Activated CD4-positive, CD25-positive, alpha-beta regulatory T cell treated with anti-CD3 and anti-CD28 coated beads, Interleukin-2, amount 50 U/mL, for 16 hours (primary cell): ENCODE data around the gene SMYD3.

Source experiments
- DNase-seq: peaks from one replicate; pipeline ENCODE4 v3.0.0-alpha.2; 2020; ENCODE audit warnings: low read depth, low spot score

SMYD3 gene

DNA sequence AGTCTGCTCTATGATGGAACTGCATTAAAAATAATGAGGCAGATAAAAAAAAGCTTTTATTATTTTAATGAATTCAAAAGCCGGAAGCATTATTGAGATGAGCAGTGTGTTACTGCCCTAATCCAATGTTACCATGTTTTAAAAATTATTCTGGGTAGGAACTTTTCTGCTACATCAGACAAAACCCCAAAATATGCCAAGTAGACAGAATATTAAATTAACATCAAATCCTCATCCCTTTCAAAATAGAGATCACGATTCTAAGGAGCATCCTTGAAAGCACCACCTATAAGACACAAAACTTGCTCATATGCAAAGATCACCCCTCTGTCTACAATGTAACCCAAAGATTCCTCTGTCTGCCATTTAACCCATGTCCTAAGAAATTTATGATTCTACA is 357.5 kb downstream of the SMYD3 start:
- DNase-seq: no peak

DNA sequence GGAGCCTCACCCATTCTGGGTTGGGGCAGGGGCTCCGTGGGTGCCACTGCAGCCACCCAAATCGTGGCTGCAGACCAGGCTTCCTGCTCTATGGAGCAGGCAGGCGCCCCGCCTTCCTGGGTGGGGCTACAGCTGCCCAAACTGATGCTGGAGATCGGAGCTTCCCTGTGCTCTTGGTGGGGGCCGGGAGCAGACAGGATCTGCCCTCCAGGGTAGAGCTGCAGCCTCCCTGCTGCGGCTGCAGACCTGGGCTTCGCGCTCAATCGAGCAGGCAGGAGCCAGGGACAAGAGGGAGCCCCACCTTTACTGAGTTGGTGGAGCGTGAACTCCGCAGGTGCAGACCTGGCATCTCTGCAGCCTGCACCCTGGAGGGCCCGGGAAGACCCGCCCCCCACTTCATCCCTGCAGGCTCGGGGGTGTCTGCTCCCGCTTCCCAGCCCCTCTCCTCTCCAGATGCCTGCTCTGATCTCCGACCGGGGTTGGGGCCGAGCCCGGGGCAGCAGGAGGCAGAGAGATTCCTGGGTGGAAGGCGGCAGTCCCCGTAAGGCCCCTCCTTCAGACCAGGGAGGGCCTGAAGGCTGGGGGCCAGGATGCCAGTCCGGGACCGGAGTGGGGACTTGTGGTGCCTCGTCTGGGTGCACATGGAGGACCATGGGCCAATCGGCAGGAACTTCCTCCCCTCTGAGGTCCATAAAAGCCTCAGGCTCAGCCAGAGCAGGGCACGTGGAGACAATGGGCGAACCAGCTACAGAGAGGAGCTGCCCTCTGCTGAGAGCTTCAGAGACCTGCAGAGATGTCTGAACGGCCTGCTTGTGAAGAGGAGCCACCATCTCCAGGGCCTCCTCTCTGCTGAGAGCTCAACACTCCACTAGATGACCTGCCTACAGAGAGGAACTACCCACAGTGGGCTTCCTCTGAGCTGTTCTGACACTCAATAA is 359.3 kb downstream of the SMYD3 start:
- no peak for DNase-seq

DNA sequence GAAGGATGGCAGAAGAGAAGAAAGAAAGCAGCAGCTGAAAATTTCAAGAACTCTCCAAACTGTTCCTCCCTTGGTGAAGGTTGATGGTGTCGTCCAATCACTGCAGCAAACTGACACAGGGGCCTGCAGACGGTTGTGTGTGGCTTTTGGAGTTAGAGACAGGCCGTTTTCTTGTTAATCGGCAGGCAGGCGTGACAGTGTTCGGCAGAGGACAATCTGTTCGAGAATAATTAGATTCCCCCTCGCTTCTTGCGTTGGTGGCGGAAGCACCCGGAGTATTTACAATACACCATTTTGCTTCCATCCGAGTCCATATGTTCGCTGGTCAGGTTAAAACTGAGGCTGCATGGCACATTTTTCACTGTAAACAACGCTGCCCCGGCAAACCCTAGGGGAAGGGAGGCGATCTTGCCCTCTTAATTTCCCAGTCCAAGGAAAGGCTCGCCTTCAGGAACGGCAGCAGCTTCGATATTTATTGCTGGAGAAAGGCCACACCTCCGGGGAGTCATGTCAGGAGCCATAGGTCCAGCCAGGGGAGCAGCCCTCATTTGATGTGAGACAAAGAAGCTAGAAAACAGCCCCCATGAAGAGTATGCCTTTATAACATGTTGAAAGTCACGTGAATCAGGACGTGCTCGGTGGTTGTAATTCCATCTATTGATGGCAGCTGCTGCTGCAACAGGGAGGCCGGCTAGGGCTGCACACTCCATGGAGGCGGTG is 360.1 kb downstream of the SMYD3 start:
- no peak for DNase-seq

DNA sequence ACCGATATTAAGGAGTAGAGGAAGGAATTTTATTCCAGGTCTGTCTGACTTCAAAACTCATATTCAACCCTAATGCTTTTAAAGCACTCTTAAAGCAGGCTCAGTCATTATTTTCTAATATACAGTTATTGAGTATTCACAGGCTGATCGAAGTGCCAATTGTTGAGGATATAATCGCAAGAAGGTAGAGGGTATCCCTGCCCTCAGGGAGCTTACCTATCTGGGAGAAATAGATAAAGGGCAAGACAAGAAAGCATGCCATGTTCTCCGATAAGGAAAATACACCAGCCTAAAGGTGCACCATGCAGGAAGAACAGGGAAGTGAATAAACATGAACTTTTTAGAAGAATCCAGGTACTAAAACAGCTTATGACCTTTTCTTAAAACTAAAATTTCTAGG is 361.2 kb downstream of the SMYD3 start:
- no peak for DNase-seq

DNA sequence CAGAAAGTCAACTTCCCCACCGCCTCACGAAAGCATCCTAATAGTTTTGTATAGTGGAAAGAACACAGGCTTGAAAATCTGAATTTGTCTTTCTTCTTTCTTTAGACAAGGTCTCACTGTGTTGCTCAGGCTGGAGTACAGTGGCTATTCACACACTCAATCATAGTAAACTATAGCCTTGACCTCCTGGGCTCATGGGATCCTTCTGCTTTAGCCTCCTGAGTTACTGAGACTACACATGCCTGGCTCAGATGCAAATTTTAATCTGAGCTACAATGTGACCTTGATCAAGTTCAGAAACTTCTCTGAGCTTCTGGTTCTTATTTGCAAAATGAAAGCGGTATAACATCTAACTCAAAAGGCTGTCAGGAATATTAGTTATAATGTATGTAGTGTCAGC is 362.1 kb downstream of the SMYD3 start:
- no peak for DNase-seq

DNA sequence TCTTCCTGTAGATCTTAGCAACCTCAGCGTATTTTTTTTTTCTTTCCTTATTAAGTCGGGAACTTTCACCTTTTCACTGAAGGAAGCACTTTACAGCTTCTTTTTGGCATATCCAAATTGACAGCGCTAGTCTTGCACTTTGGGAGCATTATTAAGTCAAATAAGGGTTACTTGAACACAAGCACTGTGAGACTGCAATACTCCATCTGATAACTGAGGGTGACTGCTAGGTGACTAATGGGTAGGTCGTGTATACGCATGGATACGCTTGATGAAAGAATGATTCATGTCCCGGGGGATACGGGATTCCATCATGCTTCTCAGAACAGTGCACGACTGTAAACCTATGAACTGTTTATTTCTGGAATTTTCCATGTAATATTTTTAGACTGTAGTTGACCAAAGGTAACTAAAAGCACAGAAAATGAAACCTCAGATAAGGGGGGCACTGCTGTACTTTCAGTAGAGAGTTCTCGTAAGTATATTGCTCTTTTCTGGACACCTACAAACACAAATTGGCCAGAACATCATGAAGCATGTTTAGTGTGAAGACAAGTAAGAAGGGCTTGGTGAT is 364.7 kb downstream of the SMYD3 start:
- DNase-seq: no peak

DNA sequence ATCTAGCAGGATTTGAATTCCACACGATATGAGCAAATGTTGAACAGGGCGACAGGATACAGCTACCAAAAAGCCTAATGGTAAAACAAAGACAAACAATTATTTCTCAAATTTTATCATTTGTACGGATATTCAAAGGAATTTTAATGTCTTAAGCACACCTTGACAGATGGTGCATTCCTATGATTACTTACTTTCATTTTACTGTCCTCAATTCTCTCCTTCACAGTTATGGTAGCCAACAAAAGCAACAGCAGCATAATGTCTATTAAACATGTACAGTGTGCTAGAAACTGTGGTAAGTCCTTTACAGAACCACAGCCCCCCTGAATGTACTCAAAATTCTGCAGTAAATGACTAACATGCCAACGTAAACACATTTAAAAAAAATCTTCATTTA is 365.8 kb downstream of the SMYD3 start:
- DNase-seq: no peak

DNA sequence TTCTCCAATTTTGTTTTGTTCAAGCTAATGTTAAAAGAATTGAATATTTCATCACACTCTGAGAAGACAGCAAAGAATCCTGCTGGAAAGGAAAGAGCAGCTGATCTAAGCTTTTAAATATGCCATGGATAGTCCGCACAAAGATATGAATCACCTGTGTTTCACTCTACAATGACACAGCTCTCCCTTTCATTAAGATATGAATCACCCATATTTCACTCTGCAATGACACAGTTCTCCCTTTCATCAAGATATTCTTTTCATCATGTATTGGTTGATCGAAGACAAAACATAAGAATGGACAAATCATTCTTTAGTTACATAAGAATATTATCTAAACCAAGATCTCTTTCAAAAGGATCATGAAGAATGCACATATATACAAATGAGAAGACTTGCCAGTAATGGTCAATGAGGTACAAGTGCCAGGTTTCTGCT is 367.3 kb downstream of the SMYD3 start:
- no peak for DNase-seq

DNA sequence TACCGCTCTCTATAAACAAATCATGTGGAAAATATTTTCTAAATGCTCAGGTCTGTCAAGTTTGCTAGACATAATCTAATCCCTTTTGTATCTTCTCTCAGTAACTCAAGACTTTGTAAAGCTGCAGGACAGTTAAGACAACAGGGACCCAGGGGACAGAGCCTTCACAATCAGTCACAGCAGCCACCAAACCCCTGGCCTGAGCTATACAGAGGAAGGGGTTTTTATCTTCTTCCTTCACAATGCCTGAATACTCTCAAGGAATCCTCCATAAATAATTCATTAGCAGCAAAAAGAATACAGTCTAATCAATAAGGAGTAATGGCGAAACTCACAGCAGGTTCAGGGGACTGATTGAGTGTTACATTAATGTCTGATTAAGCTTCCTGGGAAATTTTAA is 368.3 kb downstream of the SMYD3 start:
- DNase-seq: no peak

DNA sequence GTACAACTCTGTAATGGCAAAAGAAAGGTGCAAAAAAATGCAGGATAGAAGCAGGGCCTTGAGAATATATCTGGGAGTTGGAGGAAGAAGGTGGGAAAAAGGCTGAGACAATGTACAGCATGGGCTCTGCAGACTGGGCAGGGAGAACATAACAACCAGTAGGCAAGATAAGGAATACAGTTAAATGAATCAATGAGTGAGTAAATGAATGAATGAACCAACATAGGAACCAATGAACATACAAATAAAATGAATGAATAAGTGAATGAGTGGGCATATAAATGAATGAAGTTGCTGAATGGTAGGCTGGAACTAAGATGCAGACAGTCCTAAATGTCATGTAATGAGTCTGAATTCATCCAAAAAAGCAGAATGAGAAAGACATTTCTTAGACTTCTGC is 370.6 kb downstream of the SMYD3 start:
- no peak for DNase-seq

DNA sequence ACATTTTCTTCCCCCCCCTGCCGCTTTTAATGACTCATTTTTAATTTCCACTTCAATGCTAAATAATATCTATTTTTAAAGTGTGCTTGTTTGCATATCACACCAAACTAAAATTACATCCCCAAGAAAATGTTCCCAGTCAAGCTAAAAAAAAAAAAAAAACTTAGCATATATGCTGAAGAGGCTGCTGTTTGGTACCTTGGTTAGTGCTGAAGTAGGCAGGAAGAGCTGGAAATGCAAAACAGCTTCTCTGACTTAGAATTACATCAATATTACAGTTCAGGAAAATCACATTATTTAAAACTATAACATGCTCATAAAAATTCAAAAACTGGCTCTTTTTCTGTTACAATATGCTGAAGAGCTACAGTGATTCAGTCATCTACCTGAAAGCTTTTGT is 372.3 kb downstream of the SMYD3 start:
- no peak for DNase-seq

DNA sequence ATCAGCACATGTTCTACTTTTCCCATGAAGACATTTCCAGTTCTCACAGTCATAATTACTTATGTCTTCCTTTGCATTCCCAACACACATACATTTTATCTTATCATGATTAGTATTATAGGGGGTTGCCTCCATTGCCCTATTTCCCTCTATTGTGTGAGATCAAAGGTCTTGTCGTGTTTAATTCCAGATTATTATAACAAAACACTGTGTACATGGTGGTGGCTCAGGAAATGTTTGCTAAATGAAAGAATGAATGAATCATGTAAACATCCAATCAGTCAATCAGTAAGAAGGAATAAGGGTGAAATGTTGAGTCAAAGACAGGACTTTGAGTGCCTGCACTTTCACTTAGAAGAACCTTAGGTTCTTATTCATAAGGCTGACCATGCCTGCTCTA is 376.0 kb downstream of the SMYD3 start:
- DNase-seq: no peak

DNA sequence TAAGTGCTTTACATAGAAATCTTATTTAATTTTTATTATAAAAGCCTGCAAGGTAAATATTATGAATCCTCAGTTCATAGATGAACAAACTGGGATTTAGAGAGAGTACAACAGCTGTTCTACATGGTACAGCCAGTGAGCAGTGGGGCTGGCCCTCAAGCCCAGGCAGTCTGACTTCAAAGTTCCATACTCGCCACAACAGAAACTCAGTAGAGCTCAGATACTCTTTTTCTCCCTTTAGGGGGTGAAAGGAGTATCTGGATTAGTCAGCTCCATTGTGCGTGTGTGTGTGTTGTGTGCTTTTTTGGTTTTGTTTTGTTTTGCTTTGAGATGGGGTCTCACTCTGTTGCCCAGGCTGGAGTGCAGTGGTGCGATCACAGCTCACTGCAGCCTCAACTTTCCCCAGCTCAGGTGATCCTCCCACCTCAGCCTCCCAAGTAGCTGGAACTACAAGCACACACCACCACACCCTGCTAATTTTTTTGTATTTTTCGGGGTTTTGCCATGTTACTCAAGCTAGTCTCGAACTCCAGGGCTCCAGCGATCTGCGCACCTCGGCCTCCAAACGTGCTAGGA is 378.5 kb downstream of the SMYD3 start:
- no peak for DNase-seq

DNA sequence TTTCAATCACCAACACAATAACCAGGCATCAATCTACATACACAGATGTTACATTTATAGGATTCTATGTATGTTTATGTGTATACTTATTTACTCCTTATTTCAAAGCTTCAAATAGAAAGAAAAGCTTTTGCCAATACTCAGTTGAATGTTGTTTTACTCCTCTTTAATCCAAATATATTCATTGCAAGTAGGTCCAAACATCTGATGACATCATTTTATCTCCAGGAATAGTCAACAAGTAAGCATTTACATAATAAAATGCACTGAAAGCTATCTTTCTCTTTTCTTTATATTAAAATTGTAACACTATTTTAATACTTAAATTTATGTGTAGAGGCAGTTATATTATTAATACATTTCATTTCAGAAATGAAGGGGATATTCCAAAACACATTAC is 380.5 kb downstream of the SMYD3 start:
- DNase-seq: no peak

DNA sequence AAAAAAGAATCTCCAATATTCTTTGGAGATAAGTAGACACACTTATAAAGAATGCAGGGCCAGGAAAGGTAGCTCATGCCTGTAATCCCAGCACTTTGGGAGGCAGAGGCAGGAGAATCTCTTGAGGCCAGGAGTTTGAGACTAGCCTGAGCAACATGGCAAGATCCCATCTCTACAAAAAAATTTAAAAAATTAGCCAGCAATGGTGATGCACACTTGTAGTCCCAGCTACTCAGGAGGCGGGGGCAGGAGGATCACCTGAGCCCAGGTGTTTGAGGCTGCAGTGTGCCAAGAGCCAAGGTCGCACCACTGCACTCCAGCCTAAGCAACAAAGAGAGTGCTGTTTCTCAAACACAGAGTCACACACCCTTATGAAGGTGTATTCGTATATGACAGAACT is 385.0 kb downstream of the SMYD3 start:
- DNase-seq: no peak

DNA sequence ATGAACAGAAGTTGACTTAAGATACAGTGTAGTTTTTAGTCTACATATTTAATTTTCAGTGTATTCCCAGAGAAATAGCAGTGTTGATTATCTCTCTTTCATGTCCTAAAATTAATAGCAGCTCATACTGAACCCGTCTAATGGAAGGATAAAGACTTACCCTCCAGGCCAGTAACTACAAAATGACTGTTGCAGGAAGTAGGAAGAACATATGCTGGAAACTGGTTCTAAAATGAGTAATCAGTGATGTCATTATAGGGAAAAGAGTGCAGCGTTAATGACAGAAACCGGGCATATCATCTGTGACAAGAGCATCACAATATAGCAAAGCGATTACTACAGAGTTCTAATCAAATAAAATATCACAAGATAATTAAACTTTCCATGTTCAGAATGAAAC is 385.5 kb downstream of the SMYD3 start:
- no peak for DNase-seq

DNA sequence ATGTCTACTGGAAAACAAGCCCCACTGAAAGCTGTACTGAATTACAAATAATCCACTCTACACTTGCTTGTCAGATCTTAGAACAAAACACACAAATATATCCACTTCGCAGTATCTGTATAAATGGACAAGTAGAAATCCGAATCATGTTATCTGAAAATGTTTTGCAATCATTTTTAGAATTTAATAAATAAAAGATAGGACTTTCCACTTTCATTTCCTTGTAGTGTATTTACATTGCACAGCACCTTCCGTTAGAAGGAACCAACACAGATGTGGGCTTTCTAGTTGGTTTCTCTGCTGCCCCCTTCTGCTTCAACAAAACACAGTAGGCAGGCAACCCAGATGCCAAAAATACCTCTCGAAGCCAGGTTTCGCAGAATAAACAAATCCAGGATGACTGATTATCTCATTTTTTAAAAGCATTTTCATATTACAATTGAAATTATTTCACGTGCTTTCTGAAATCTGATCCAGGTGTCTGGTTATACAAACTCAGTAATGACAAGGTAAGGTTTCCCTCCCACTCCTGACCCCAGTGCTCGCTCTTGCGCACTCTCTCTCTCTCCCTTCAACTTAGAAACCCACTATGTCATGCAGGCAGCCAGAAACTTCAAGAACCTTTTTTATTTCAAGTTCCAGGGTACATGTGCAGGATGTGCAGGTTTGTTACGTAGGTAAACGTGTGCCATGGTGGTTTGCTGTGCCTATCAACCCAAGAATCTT is 389.9 kb downstream of the SMYD3 start:
- DNase-seq: peak; percentile 28

DNA sequence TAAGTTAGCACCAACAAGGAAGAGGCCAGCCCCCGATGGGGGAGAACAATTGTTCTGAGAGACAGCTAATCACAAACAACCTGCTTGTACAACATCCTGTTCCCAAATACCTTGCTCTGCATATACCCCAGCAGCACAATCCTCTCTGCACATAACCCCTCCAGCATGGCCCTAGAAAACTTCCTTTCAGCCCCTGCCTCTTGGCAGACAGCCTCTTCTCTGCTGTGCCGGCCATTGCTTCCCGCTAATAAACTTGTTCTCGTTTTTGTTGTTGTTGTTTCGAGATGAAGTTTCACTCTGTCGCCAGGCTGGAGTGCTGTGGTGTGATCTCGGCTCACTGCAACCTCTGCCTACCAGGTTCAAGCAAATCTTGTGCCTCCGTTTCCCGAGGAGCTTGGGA is 392.7 kb downstream of the SMYD3 start:
- no peak for DNase-seq

DNA sequence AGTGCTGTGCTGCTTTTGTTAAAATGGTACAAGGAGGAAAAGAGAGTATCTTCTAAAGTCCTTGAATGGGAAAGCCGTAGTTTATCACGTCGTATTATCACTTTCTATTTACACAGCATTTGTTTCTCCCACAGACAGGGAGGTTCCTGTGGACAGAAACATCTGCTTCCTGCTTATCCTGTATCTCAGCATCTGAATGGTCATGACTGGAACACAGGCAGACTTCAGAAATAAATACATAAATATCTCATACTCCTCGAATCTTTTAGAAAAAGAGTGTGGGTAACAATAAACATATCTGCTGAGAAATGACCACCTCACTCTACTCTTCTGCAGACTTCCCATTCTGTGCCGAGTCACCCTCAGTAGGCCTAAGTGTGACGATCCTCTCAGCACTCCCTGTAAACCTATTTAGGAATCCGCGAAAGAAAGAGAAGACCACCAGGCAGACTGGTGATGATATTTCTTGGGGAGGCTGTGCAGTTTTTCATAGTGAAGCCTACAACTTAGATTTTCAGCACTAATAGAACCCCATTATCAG is 393.5 kb downstream of the SMYD3 start:
- DNase-seq: no peak

DNA sequence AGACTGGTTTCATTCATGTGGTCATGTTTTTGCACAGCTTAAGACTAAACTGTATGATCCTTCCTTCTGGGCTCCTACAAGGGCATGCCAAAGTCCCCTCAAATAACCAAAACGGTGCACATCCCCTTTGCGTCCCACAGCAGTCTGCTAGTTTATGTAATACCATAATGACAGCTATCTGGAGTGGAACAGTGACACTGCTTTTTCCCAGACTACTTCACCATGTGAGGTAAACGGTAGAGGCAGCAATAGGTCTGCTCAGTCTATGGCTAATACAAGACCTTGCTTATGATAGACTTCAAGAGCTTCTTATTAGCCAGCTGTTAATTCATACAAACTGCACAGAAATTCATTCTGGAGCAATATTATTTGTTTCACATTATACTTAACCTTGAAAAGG is 395.5 kb downstream of the SMYD3 start:
- DNase-seq: no peak
